H9 (cell line): ENCODE results near the gene HDLBP. TPM values are rescaled to one million over a fixed set of nuclear protein-coding genes. Genes with fewer than 3 reads are reported as not detected.

Experiments used
- DNase-seq: peaks from one replicate; pipeline ENCODE4 v3.0.0-alpha.2; 2017
- H2AFZ ChIP-seq: one replicate; pipeline ENCODE4 v1.6.1; 2013; ENCODE audit warnings: mild to moderate bottlenecking, low read length, control low read depth, moderate library complexity
- H2AK5ac ChIP-seq: 2 replicates; pipeline ENCODE4 v1.6.1; 2013; ENCODE audit warnings: low read length, control low read depth, mixed read lengths; ENCODE audit not compliant: insufficient read length
- H2BK120ac ChIP-seq: one replicate; pipeline ENCODE4 v1.6.1; 2013; ENCODE audit warnings: low read depth, mild to moderate bottlenecking, low read length, control low read depth, inconsistent platforms; ENCODE audit not compliant: poor library complexity, severe bottlenecking
- H2BK12ac ChIP-seq: 2 replicates; pipeline ENCODE4 v1.6.1; 2013; ENCODE audit warnings: low read length, control low read depth, mixed read lengths, low read depth; ENCODE audit not compliant: insufficient read length
- H2BK15ac ChIP-seq: 2 replicates; pipeline ENCODE4 v1.6.1; 2013; ENCODE audit warnings: low read depth, low read length, control low read depth
- H2BK20ac ChIP-seq: one replicate; pipeline ENCODE4 v1.6.1; 2013; ENCODE audit warnings: low read depth, mild to moderate bottlenecking, low read length, control low read depth, inconsistent platforms; ENCODE audit not compliant: poor library complexity, severe bottlenecking
- H2BK5ac ChIP-seq: 2 replicates; pipeline ENCODE4 v1.6.1; 2013; ENCODE audit warnings: low read length, control low read depth, mixed read lengths; ENCODE audit not compliant: insufficient read length
- H3K14ac ChIP-seq: 2 replicates; pipeline ENCODE4 v1.6.1; 2013; ENCODE audit warnings: low read length, control low read depth; ENCODE audit not compliant: insufficient read depth
- H3K18ac ChIP-seq: 2 replicates; pipeline ENCODE4 v1.6.1; 2013; ENCODE audit warnings: low read depth, mild to moderate bottlenecking, mixed read lengths, low read length, control low read depth; ENCODE audit not compliant: insufficient read length
- H3K23ac ChIP-seq: 2 replicates; pipeline ENCODE4 v1.6.1; 2013; ENCODE audit warnings: low read length, control low read depth, mixed read lengths, low read depth; ENCODE audit not compliant: insufficient read length
- H3K23me2 ChIP-seq: 2 replicates; pipeline ENCODE4 v1.6.1; 2013; ENCODE audit warnings: low read depth, mild to moderate bottlenecking, mixed read lengths, low read length, control low read depth; ENCODE audit not compliant: insufficient read length, poor library complexity, severe bottlenecking
- H3K27ac ChIP-seq: 2 replicates; pipeline ENCODE4 v1.5.1; 2013; ENCODE audit warnings: low read length, control low read depth, mixed read lengths, low read depth; ENCODE audit not compliant: insufficient read length
- H3K27me3 ChIP-seq: 2 replicates; pipeline ENCODE4 v1.6.1; 2013; ENCODE audit warnings: low read length, control low read depth, inconsistent platforms; ENCODE audit not compliant: insufficient read depth
- H3K4ac ChIP-seq: 2 replicates; pipeline ENCODE4 v1.6.1; 2013; ENCODE audit warnings: low read depth, mild to moderate bottlenecking, control low read depth, inconsistent platforms, low read length, moderate library complexity
- H3K4me1 ChIP-seq: 2 replicates; pipeline ENCODE4 v1.6.1; 2013; ENCODE audit warnings: low read length, control low read depth, inconsistent platforms; ENCODE audit not compliant: insufficient read depth
- H3K4me2 ChIP-seq: 2 replicates; pipeline ENCODE4 v1.6.1; 2013; ENCODE audit warnings: low read length, control low read depth, mixed read lengths; ENCODE audit not compliant: insufficient read length, insufficient read depth
- H3K56ac ChIP-seq: 2 replicates; pipeline ENCODE4 v1.6.1; 2013; ENCODE audit warnings: low read depth, mild to moderate bottlenecking, mixed read lengths, low read length, control low read depth; ENCODE audit not compliant: insufficient read length
- H3K79me1 ChIP-seq: 2 replicates; pipeline ENCODE4 v1.6.1; 2013; ENCODE audit warnings: low read depth, mild to moderate bottlenecking, moderate library complexity, low read length, control low read depth, inconsistent platforms; ENCODE audit not compliant: insufficient read depth, poor library complexity, severe bottlenecking
- H3K79me2 ChIP-seq: 2 replicates; pipeline ENCODE4 v1.6.1; 2013; ENCODE audit warnings: low read length, control low read depth, inconsistent platforms; ENCODE audit not compliant: insufficient read depth
- H3K9ac ChIP-seq: 2 replicates; pipeline ENCODE4 v1.6.1; 2013; ENCODE audit warnings: low read length, control low read depth, mixed read lengths; ENCODE audit not compliant: insufficient read length; ENCODE audit errors: extremely low read depth
- H3K9me3 ChIP-seq: one replicate; pipeline ENCODE4 v1.6.1; 2013; ENCODE audit warnings: low read depth, low read length, inconsistent platforms; ENCODE audit not compliant: control insufficient read depth
- H3T11ph ChIP-seq: one replicate; pipeline ENCODE4 v1.6.1; 2013; ENCODE audit warnings: mild to moderate bottlenecking, low read length, control low read depth, inconsistent platforms
- H4K20me1 ChIP-seq: one replicate; pipeline ENCODE4 v1.6.1; 2013; ENCODE audit not compliant: control insufficient read depth, insufficient read length, insufficient read depth
- H4K5ac ChIP-seq: 2 replicates; pipeline ENCODE4 v1.6.1; 2013; ENCODE audit warnings: low read depth, mild to moderate bottlenecking, mixed read lengths, low read length, control low read depth; ENCODE audit not compliant: insufficient read length
- H4K8ac ChIP-seq: replicated peaks from 2 replicates; pipeline ENCODE4 v1.6.1; 2013; ENCODE audit warnings: low read length, control low read depth, mixed read lengths, low read depth; ENCODE audit not compliant: insufficient read length
- H4K91ac ChIP-seq: 2 replicates; pipeline ENCODE4 v1.6.1; 2013; ENCODE audit warnings: low read depth, mild to moderate bottlenecking, moderate library complexity, mixed read lengths, low read length, control low read depth; ENCODE audit not compliant: insufficient read length
- H3K27ac Mint-ChIP-seq, 3 experiments: 2 replicates in 2 of 3; 3 replicates in 1 of 3; pipeline ENCODE4 v1.8.0; 2020 to 2021; ENCODE audit warnings: mixed read lengths in 3 of 3, mild to moderate bottlenecking in 1 of 3, moderate library complexity in 1 of 3
- H3K27me3 Mint-ChIP-seq: 2 replicates; pipeline ENCODE4 v1.8.0; 2021; ENCODE audit warnings: low read depth, mild to moderate bottlenecking, moderate library complexity, mixed read lengths
- H3K36me3 Mint-ChIP-seq, 3 experiments: 2 replicates in 2 of 3; 3 replicates in 1 of 3; pipeline ENCODE4 v1.8.0; 2020 to 2021; ENCODE audit warnings: low read depth in 3 of 3, mixed read lengths in 3 of 3; ENCODE audit not compliant: insufficient read depth in 1 of 3
- H3K4me1 Mint-ChIP-seq, 2 experiments: 2 replicates each; pipeline ENCODE4 v1.8.0; 2020; ENCODE audit warnings: mixed read lengths in 2 of 2
- H3K4me3 Mint-ChIP-seq, 2 experiments: 2 replicates in 1 of 2; 3 replicates in 1 of 2; pipeline ENCODE4 v1.8.0; 2020 to 2021; ENCODE audit warnings: mild to moderate bottlenecking in 2 of 2, mixed read lengths in 2 of 2, moderate library complexity in 1 of 2
- H3K9me3 Mint-ChIP-seq, 2 experiments: 2 replicates in 1 of 2; 3 replicates in 1 of 2; pipeline ENCODE4 v1.8.0; 2020; ENCODE audit warnings: mild to moderate bottlenecking in 2 of 2, mixed read lengths in 2 of 2, moderate library complexity in 1 of 2
- WGBS: extraction: QIAGEN DNeasy Blood & Tissue Kit; methylation state at CpG from one replicate; pipeline ENCODE4 v1.1.7; 2013; ENCODE audit warnings: missing lambda C conversion rate, low lambda C conversion rate, mixed read lengths; ENCODE audit not compliant: insufficient read length; ENCODE audit errors: extremely low coverage; 5-methylcytosine and 5-hydroxymethylcytosine counted together
- total RNA-seq: library from RNA; stranded (reverse); gene quantifications from 2 replicates; pipeline ENCODE4 v1.2.1, GENCODE V29; 2021
- TF ChIP-seq, protein P1 (sequence below): fragments of 200-600 bp; sonication (generic); conservative IDR thresholded peaks from 3 replicates; pipeline ENCODE4 v1.8.0; 2021; ENCODE audit warnings: antibody characterized with exemption, mild to moderate bottlenecking

The HDLBP gene
- total RNA-seq, 1 experiment from 2014 or later = 364 TPM

DNA sequence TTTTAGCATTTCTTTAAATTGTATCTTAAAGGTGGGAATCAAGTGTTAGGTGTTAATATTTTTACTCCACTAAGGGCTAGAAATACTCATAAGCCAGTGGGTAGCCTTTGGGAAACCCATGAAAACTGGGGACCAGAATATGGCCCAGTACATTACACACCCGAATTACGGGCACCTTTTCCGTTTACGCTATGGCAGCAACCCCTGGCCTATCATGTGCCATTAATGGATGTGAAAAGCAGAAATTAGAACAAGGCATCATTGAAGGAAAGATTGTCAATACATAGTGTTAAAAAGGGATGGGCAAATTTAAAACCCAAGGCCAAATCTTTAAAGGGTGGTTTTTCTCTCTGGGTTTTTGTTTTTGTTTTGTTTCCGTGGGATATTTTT, 41.4 kb upstream of the HDLBP start:
- Mint-ChIP-seq H3K27me3 (no peaks in the 10 kb centered on the region), H3K36me3 (peaks cover 4 to 26% (median 18%) of the 10 kb centered on the region in 3 experiments; a peak in 5 of 7 replicates), H3K27ac (0 out of 7 replicates have a peak overlapping the region, but pooled peaks of 1 of the 3 experiments have one; percentile 14), H3K4me3 (peak overlapping the region; percentile 76 to 82), H3K4me1 (peaks cover 47 to 53% of the 10 kb centered on the region in 2 experiments), H3K9me3 (no peaks in the 10 kb centered on the region)
- H4K5ac ChIP-seq = no peak overlapping the region
- no peaks in the 10 kb centered on the region for H3K9me3 ChIP-seq
- H2BK12ac ChIP-seq = no peak overlapping the region
- H2BK15ac ChIP-seq = no peak overlapping the region
- peaks cover 4% of the 10 kb centered on the region for H3K23me2 ChIP-seq
- DNase-seq = no peak
- H4K8ac ChIP-seq = no peak overlapping the region
- H3K79me1 ChIP-seq = peaks cover 5% of the 10 kb centered on the region
- no peak overlapping the region for H3K18ac ChIP-seq
- peak overlapping the region; percentile 67 for H3K4me2 ChIP-seq
- no peak overlapping the region for H3K4ac ChIP-seq
- no peak overlapping the region for H2AFZ ChIP-seq
- H3K27me3 ChIP-seq = no peaks in the 10 kb centered on the region
- H4K20me1 ChIP-seq = no peaks in the 10 kb centered on the region
- no peak overlapping the region for H3T11ph ChIP-seq
- H2AK5ac ChIP-seq = no peak overlapping the region
- no peak overlapping the region for H2BK20ac ChIP-seq
- H4K91ac ChIP-seq = no peak overlapping the region
- peak overlapping the region; percentile 28 for H3K9ac ChIP-seq
- H3K56ac ChIP-seq = no peak overlapping the region
- H3K27ac ChIP-seq = no peak overlapping the region
- TF ChIP-seq, protein P1, sequence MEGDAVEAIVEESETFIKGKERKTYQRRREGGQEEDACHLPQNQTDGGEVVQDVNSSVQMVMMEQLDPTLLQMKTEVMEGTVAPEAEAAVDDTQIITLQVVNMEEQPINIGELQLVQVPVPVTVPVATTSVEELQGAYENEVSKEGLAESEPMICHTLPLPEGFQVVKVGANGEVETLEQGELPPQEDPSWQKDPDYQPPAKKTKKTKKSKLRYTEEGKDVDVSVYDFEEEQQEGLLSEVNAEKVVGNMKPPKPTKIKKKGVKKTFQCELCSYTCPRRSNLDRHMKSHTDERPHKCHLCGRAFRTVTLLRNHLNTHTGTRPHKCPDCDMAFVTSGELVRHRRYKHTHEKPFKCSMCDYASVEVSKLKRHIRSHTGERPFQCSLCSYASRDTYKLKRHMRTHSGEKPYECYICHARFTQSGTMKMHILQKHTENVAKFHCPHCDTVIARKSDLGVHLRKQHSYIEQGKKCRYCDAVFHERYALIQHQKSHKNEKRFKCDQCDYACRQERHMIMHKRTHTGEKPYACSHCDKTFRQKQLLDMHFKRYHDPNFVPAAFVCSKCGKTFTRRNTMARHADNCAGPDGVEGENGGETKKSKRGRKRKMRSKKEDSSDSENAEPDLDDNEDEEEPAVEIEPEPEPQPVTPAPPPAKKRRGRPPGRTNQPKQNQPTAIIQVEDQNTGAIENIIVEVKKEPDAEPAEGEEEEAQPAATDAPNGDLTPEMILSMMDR = no peak
- no peak overlapping the region for H3K23ac ChIP-seq
- no peak overlapping the region for H2BK120ac ChIP-seq
- H3K4me1 ChIP-seq = peaks cover 2% of the 10 kb centered on the region; the same call in 1 of the 2 replicates
- no CpG with 5 or more reads among the region's 5 CpGs for WGBS
- H3K79me2 ChIP-seq = peaks cover 7% of the 10 kb centered on the region; the same call in 1 of the 2 replicates
- no peak overlapping the region for H2BK5ac ChIP-seq
- no peak overlapping the region for H3K14ac ChIP-seq
